Measurements from ENCODE around the gene STRN4. TPM values are rescaled to one million over a fixed set of nuclear protein-coding genes. Genes with fewer than 3 reads are reported as not detected.

The STRN4 gene
- total and polyA plus RNA-seq, 9 of the 15 experiments (the other 6 are each of a cell fraction or from before 2014, with no cell fraction given), result 0.62 to 83.7 (median 36.9) TPM

- no peak for TF ChIP-seq MGA (IDR thresholded peaks at IDR 0.05)
- no peak for TF ChIP-seq ETS1 (conservative IDR thresholded peaks at IDR 0.05; ENCODE audit: control insufficient read depth, low read depth, low read length)
- no peak for TF ChIP-seq TCF7 (IDR thresholded peaks at IDR 0.05; ENCODE audit: borderline replicate concordance)
- TF ChIP-seq TAL1 (IDR thresholded peaks at IDR 0.05), result no peak
- no peak for TF ChIP-seq CHCHD3 (CRISPR knock-in tag; IDR thresholded peaks at IDR 0.05)
- TF ChIP-seq ZKSCAN1 (IDR thresholded peaks at IDR 0.05; ENCODE audit: low read depth, low read length), result no peak
- TF ChIP-seq HINFP (tag; conservative IDR thresholded peaks at IDR 0.05; ENCODE audit: low read depth), result no peak
These were observed 7.3 kb upstream of the STRN4 start (continued) for GRCh38 chr19:46753420-46754155.
